Smooth muscle cell of bladder (primary cell): ENCODE measurements around the gene FAAH. TPM values are rescaled to one million over a fixed set of nuclear protein-coding genes. Genes with fewer than 3 reads are reported as not detected.

Source experiments
- total RNA-seq: library from RNA; depleted of rRNA; stranded (reverse); fragments of >200 nt; gene quantifications from 2 replicates; pipeline ENCODE4 v1.2.3, GENCODE V29; 2014

Gene FAAH
- total RNA-seq, result 0.43 and 1.8 TPM in 2 replicates

GRCh38 chr1:46394108-46394871, at the start of gene FAAH:
TSS of gene FAAH (plus strand) at chr1:46394317. CDS start at chr1:46394349, 32 bp downstream.

Other genes with a start within 250 kb of the FAAH start
- gene TSPAN1, start 219.2 kb upstream of the FAAH start, total RNA-seq, result 0.14 and 0.46 TPM in 2 replicates
- gene P3R3URF, start 217.8 kb upstream of the FAAH start, total RNA-seq, result not detected in 2 replicates
- gene POMGNT1, start 195.9 kb upstream of the FAAH start, total RNA-seq, result 27.4 and 50.8 TPM in 2 replicates
- gene LURAP1, start 191.0 kb upstream of the FAAH start, total RNA-seq, result 2.7 and 3.1 TPM in 2 replicates
- gene RAD54L, start 146.6 kb upstream of the FAAH start, total RNA-seq, result 0.37 and 0.43 TPM in 2 replicates
- 73.8 and 94.9 TPM in 2 replicates for gene LRRC41, start 90.7 kb upstream of the FAAH start, total RNA-seq
- 491 and 862 TPM in 2 replicates for gene UQCRH, start 90.6 kb upstream of the FAAH start, total RNA-seq
- gene NSUN4, start 53.5 kb upstream of the FAAH start, total RNA-seq, result 14.1 and 17.9 TPM in 2 replicates
- gene DMBX1, start 95.5 kb downstream of the FAAH start, total RNA-seq, result not detected in 2 replicates
- gene KNCN, start 157.3 kb downstream of the FAAH start, total RNA-seq, result not detected in 2 replicates
- gene MKNK1, start 210.0 kb downstream of the FAAH start, total RNA-seq, result 15.1 and 21.5 TPM in 2 replicates
- gene MOB3C, start 222.5 kb downstream of the FAAH start, total RNA-seq, result 9.0 and 11.3 TPM in 2 replicates